Neural progenitor cell (in vitro differentiated cells): ENCODE results near the gene MRPS18B. TPM values are rescaled to one million over a fixed set of nuclear protein-coding genes. Genes with fewer than 3 reads are reported as not detected.

Source experiments
- DNase-seq: peaks from one replicate; pipeline ENCODE4 v3.0.0-alpha.2; 2016; ENCODE audit warnings: low spot score
- H2AFZ ChIP-seq: fragments of 200-600 bp; sonication (generic); replicated peaks from 2 replicates; pipeline ENCODE4 v1.6.1; 2016; ENCODE audit warnings: antibody characterized with exemption
- H3F3A ChIP-seq: fragments of 200-600 bp; sonication (generic); 2 replicates; pipeline ENCODE4 v1.6.1; 2016; ENCODE audit warnings: antibody characterized with exemption, low read depth
- H3K27ac ChIP-seq: fragments of 200-600 bp; sonication (generic); 2 replicates; pipeline ENCODE4 v1.5.1; 2016; ENCODE audit warnings: mild to moderate bottlenecking
- H3K27me3 ChIP-seq: fragments of 200-600 bp; sonication (generic); 2 replicates; pipeline ENCODE4 v1.6.1; 2016; ENCODE audit warnings: mild to moderate bottlenecking, moderate library complexity
- H3K36me3 ChIP-seq: fragments of 200-600 bp; sonication (generic); 2 replicates; pipeline ENCODE4 v1.5.1; 2016
- H3K4me1 ChIP-seq: fragments of 200-600 bp; sonication (generic); 2 replicates; pipeline ENCODE4 v1.6.1; 2016; ENCODE audit warnings: mixed run types
- H3K4me2 ChIP-seq: fragments of 200-600 bp; sonication (generic); 2 replicates; pipeline ENCODE4 v1.6.1; 2016
- H3K4me3 ChIP-seq: fragments of 200-600 bp; sonication (generic); 2 replicates; pipeline ENCODE4 v1.5.1; 2016
- H3K79me2 ChIP-seq: fragments of 200-600 bp; sonication (generic); 2 replicates; pipeline ENCODE4 v1.6.1; 2016; ENCODE audit warnings: low read depth
- H3K9ac ChIP-seq: fragments of 200-600 bp; sonication (generic); 2 replicates; pipeline ENCODE4 v1.6.1; 2016
- H3K9me3 ChIP-seq: fragments of 200-600 bp; sonication (generic); 2 replicates; pipeline ENCODE4 v1.5.1; 2016; ENCODE audit warnings: low read depth
- H4K20me1 ChIP-seq: fragments of 200-600 bp; sonication (generic); 2 replicates; pipeline ENCODE4 v1.6.1; 2016; ENCODE audit warnings: low read depth
- H3K27ac Mint-ChIP-seq: 3 replicates; pipeline ENCODE4 v1.8.0; 2021; ENCODE audit warnings: mixed read lengths
- H3K27me3 Mint-ChIP-seq: 2 replicates; pipeline ENCODE4 v1.8.0; 2022; ENCODE audit warnings: low read depth, mild to moderate bottlenecking, inconsistent platforms, moderate library complexity, mixed read lengths; ENCODE audit not compliant: insufficient read depth
- H3K36me3 Mint-ChIP-seq: 3 replicates; pipeline ENCODE4 v1.8.0; 2021; ENCODE audit warnings: mixed read lengths
- H3K4me1 Mint-ChIP-seq: 3 replicates; pipeline ENCODE4 v1.8.0; 2021; ENCODE audit warnings: mixed read lengths
- H3K4me3 Mint-ChIP-seq: 3 replicates; pipeline ENCODE4 v1.8.0; 2021; ENCODE audit warnings: mild to moderate bottlenecking, moderate library complexity, mixed read lengths
- H3K9me3 Mint-ChIP-seq: 3 replicates; pipeline ENCODE4 v1.8.0; 2020; ENCODE audit warnings: mixed read lengths
- CTCF ChIP-seq: fragments of 200-600 bp; sonication (generic); IDR thresholded peaks from 2 replicates; pipeline ENCODE4 v1.5.1; 2017; ENCODE audit warnings: antibody characterized with exemption, mild to moderate bottlenecking
- EZH2 ChIP-seq: fragments of 200-600 bp; sonication (generic); IDR thresholded peaks from 2 replicates; pipeline ENCODE4 v1.6.1; 2017; ENCODE audit warnings: antibody characterized with exemption, mild to moderate bottlenecking, moderate library complexity
- EZH2phosphoT487 ChIP-seq: fragments of 200-600 bp; sonication (generic); IDR thresholded peaks from 2 replicates; pipeline ENCODE4 v1.6.1; 2017; ENCODE audit warnings: antibody characterized with exemption
- total RNA-seq: library from RNA; depleted of rRNA; stranded (reverse); fragments of >200 nt; gene quantifications from 2 replicates; pipeline ENCODE4 v1.2.3, GENCODE V29; 2015; ENCODE audit warnings: low replicate concordance

MRPS18B gene
- total RNA-seq, 1 donor from 2014 or later: 18.5 TPM

- Histone ChIP-seq H2AFZ (no peak overlapping the region), H3K79me2 (peaks cover 58% of the 10 kb centered on the region), H3F3A (no peaks in the 10 kb centered on the region), H3K9ac (peak overlapping the region; percentile 59), H3K4me1 (peaks cover 9% of the 10 kb centered on the region), H3K27ac (no peak overlapping the region), H4K20me1 (peaks cover 56% of the 10 kb centered on the region), H3K4me3 (peak overlapping the region; percentile 75), H3K4me2 (peak overlapping the region; percentile 96), H3K27me3 (peaks cover 15% of the 10 kb centered on the region), H3K9me3 (no peaks in the 10 kb centered on the region), H3K36me3 (peaks cover 2% of the 10 kb centered on the region)
- Mint-ChIP-seq H3K36me3 (peaks cover 6% of the 10 kb centered on the region), H3K4me1 (peaks cover 21% of the 10 kb centered on the region), H3K27me3 (peaks cover 10% of the 10 kb centered on the region), H3K27ac (no peak overlapping the region), H3K9me3 (no peaks in the 10 kb centered on the region), H3K4me3 (peak overlapping the region; percentile 99)
- DNase-seq: no peak
- TF ChIP-seq EZH2: no peak
- TF ChIP-seq EZH2phosphoT487: no peak
- no peak for TF ChIP-seq CTCF
These were observed 45.5 kb upstream of the MRPS18B start for GRCh38 chr6:30572148-30572547.

- Histone ChIP-seq H3K9me3 (no peaks in the 10 kb centered on the region), H3K27ac (no peak overlapping the region), H3K4me1 (peaks cover 9% of the 10 kb centered on the region), H3K79me2 (peaks cover 64% of the 10 kb centered on the region), H3K9ac (no peak overlapping the region), H3K36me3 (peaks cover 6% of the 10 kb centered on the region), H3F3A (no peaks in the 10 kb centered on the region), H2AFZ (no peak overlapping the region), H3K4me2 (peak overlapping the region; percentile 12), H4K20me1 (peaks cover 60% of the 10 kb centered on the region), H3K4me3 (no peak overlapping the region), H3K27me3 (peaks cover 15% of the 10 kb centered on the region)
- Mint-ChIP-seq H3K9me3 (no peaks in the 10 kb centered on the region), H3K36me3 (peaks cover 14% of the 10 kb centered on the region), H3K4me3 (peak overlapping the region; percentile 99), H3K27ac (no peak overlapping the region), H3K4me1 (peaks cover 21% of the 10 kb centered on the region), H3K27me3 (peaks cover 10% of the 10 kb centered on the region)
- no peak for DNase-seq
- TF ChIP-seq CTCF: no peak
- no peak for TF ChIP-seq EZH2
- TF ChIP-seq EZH2phosphoT487: no peak
These were observed 44.5 kb upstream of the MRPS18B start for GRCh38 chr6:30573113-30573512.

GRCh38 chr6:30578051-30578450, 39.6 kb upstream of the MRPS18B start:
- H4K20me1 ChIP-seq: peaks cover 42% of the 10 kb centered on the region
- H3K27ac ChIP-seq: no peak overlapping the region
- no peak overlapping the region for H2AFZ ChIP-seq
- no peak for DNase-seq
- H3K27ac Mint-ChIP-seq: no peak overlapping the region
- TF ChIP-seq EZH2phosphoT487 (no peak), CTCF (no peak), EZH2 (no peak)
- H3K4me3 Mint-ChIP-seq: no peak overlapping the region
- H3K79me2 ChIP-seq: peaks cover 47% of the 10 kb centered on the region
- no peaks in the 10 kb centered on the region for H3K9me3 ChIP-seq
- no peak overlapping the region for H3K4me2 ChIP-seq
- H3K36me3 Mint-ChIP-seq: peaks cover 42% of the 10 kb centered on the region
- H3K4me3 ChIP-seq: no peak overlapping the region
- H3K9me3 Mint-ChIP-seq: no peaks in the 10 kb centered on the region
- H3K9ac ChIP-seq: no peak overlapping the region
- no peaks in the 10 kb centered on the region for H3K4me1 ChIP-seq
- H3K27me3 ChIP-seq: no peaks in the 10 kb centered on the region
- H3K27me3 Mint-ChIP-seq: peaks cover 10% of the 10 kb centered on the region
- peaks cover 9% of the 10 kb centered on the region for H3K36me3 ChIP-seq
- peaks cover 4% of the 10 kb centered on the region for H3K4me1 Mint-ChIP-seq
- H3F3A ChIP-seq: no peaks in the 10 kb centered on the region
